Measurements from ENCODE around the gene GOLGA3.
"Not testable (repeated sequence)": the region's sequence is repeated elsewhere in the genome, so short reads cannot be mapped to it uniquely, and the experiment has no call there.

Gene GOLGA3

GRCh38 chr12:132847363-132848356 lies 19.0 kb upstream of the GOLGA3 start:
- DNase-seq (ENCODE audit: low spot score), result no peak

- not testable (repeated sequence) for DNase-seq (ENCODE audit: low spot score)
Measured at GRCh38 chr12:132844681-132845080, 16.0 kb upstream of the GOLGA3 start.

GRCh38 chr12:132842449-132843045 lies 13.9 kb upstream of the GOLGA3 start:
- no peak for DNase-seq (ENCODE audit: low spot score)

GRCh38 chr12:132841151-132841550 lies 12.5 kb upstream of the GOLGA3 start:
- no peak for DNase-seq (ENCODE audit: low spot score)

GRCh38 chr12:132840536-132840935 lies 11.9 kb upstream of the GOLGA3 start:
- DNase-seq (ENCODE audit: low spot score), result no peak

- no peak for DNase-seq (ENCODE audit: low spot score)
Measured at GRCh38 chr12:132839558-132840235, 11.0 kb upstream of the GOLGA3 start.

GRCh38 chr12:132838410-132839080 lies 9.9 kb upstream of the GOLGA3 start:
- DNase-seq (ENCODE audit: low spot score), result no peak

- DNase-seq (ENCODE audit: low spot score), result no peak
Measured at GRCh38 chr12:132837693-132838409, 9.2 kb upstream of the GOLGA3 start.

GRCh38 chr12:132836795-132837331 lies 8.2 kb upstream of the GOLGA3 start:
- no peak for DNase-seq (ENCODE audit: low spot score)

- not testable (repeated sequence) for DNase-seq (ENCODE audit: low spot score)
Measured at GRCh38 chr12:132836230-132836629, 7.6 kb upstream of the GOLGA3 start.

GRCh38 chr12:132835076-132836025 lies 6.7 kb upstream of the GOLGA3 start:
- no peak for DNase-seq (ENCODE audit: low spot score)

GRCh38 chr12:132834181-132834711 lies 5.6 kb upstream of the GOLGA3 start:
- no peak for DNase-seq (ENCODE audit: low spot score)

- DNase-seq (ENCODE audit: low spot score), result no peak
Measured at GRCh38 chr12:132833341-132833740, 4.7 kb upstream of the GOLGA3 start.

- DNase-seq (ENCODE audit: low spot score), result no peak
Measured at GRCh38 chr12:132831771-132832170, 3.1 kb upstream of the GOLGA3 start.

GRCh38 chr12:132827763-132828703 lies 636 bp downstream of the GOLGA3 start:
- peak; percentile 48 for DNase-seq (ENCODE audit: low spot score)

GRCh38 chr12:132825861-132826260 lies 2.8 kb downstream of the GOLGA3 start:
- DNase-seq (ENCODE audit: low spot score), result no peak

GRCh38 chr12:132825089-132825488 lies 3.6 kb downstream of the GOLGA3 start:
- no peak for DNase-seq (ENCODE audit: low spot score)

GRCh38 chr12:132824053-132824452 lies 4.6 kb downstream of the GOLGA3 start:
- DNase-seq (ENCODE audit: low spot score), result no peak

- DNase-seq (ENCODE audit: low spot score), result no peak
Measured at GRCh38 chr12:132818562-132818961, 10.1 kb downstream of the GOLGA3 start.
